ENCODE results near the gene TRPM2.
"Not testable (repeated sequence)": the region's sequence is repeated elsewhere in the genome, so short reads cannot be mapped to it uniquely, and the experiment has no call there.

TRPM2 gene

DNA sequence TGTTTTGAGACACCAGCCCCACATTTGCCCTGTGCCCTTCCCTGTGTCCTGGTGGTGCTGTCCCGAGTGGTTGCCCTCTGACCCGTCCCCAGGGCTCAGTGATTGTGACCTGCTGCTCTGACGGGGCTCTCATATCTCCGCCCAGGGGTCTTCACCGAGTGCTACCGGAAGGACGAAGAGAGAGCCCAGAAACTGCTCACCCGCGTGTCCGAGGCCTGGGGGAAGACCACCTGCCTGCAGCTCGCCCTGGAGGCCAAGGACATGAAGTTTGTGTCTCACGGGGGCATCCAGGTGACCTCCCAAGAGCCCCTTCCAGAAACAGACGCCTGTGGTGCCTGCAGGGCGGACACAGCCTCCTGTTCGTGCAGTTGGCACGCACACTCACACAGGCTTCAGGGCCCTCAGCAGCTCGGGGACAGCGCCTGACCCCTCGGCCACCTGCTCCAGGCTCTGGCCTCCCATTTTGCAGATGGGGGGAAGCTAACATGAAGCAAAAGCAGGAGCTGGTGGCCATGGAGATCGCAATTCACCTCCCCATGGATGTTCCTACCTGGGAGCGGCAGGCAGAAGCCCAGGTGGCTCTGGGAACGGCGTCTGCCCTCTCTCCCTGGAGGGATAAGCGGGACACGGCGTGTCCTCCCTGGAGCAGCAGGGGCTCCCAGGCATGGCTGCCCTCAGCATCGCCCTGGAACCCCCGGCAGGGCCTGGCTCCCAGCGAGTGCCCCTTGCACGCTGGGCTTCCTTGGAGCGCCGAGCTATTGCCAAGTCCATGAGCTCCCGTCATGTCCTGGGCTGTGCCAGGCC, 45.9 kb downstream of the TRPM2 start:
- FAIRE-seq: no peak

GRCh38 chr21:44399955-44400790, 46.8 kb downstream of the TRPM2 start:
- no peak for FAIRE-seq

GRCh38 chr21:44400791-44401385, 47.5 kb downstream of the TRPM2 start:
- FAIRE-seq: no peak

DNA sequence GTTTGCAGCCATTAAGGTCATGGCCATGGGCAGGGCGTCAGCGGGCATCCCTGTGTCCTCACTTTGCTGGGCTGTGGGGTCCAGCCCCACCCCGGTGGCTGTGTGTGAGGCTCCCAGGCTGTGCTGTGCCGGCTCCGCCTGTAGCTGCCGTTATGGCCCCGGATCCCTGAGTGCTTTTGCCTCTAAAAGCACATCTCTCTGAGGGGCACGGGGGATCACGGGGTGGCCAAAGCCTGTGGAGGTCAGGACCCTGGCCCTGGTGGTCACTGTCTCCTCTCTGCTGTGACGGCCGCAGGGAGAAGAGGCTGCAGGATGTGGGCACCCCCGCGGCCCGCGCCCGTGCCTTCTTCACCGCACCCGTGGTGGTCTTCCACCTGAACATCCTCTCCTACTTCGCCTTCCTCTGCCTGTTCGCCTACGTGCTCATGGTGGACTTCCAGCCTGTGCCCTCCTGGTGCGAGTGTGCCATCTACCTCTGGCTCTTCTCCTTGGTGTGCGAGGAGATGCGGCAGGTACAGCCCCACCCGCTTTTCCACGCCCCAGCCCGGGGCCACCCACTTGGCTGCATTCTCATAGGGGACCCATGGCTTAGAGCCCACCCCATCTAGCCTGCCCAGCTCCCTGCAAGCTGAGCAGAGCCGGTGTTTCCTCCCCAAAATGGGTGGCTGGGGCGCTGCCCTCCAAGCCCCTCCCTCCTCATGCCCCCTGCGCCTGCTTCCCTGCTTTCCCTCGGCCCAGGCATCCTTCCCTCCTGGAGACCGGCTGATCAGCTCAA, 48.2 kb downstream of the TRPM2 start:
- FAIRE-seq: no peak

- no peak for FAIRE-seq
Observed at GRCh38 chr21:44402323-44403105, 49.1 kb downstream of the TRPM2 start.

GRCh38 chr21:44403106-44404020, 49.9 kb downstream of the TRPM2 start:
- FAIRE-seq: no peak

DNA sequence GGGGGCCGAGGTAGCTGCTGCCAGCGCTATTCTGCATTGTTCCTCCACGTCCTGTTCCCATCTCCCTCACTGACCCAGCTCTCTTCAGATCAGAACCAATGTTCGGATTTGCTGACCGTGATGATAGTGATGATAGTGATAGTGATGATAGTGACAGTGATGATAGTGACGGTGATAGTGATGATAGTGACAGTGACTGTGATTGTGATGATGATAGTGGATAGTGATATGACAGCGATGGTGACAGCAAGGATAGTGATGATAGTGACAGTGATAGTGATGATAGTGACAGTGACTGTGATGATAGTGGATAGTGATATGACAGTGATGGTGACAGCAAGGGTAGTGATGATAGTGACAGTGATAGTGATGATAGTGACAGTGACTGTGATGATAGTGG, 51.1 kb downstream of the TRPM2 start:
- not testable (repeated sequence) for FAIRE-seq

- FAIRE-seq: no peak
Observed at GRCh38 chr21:44405091-44405947, 51.9 kb downstream of the TRPM2 start.

DNA sequence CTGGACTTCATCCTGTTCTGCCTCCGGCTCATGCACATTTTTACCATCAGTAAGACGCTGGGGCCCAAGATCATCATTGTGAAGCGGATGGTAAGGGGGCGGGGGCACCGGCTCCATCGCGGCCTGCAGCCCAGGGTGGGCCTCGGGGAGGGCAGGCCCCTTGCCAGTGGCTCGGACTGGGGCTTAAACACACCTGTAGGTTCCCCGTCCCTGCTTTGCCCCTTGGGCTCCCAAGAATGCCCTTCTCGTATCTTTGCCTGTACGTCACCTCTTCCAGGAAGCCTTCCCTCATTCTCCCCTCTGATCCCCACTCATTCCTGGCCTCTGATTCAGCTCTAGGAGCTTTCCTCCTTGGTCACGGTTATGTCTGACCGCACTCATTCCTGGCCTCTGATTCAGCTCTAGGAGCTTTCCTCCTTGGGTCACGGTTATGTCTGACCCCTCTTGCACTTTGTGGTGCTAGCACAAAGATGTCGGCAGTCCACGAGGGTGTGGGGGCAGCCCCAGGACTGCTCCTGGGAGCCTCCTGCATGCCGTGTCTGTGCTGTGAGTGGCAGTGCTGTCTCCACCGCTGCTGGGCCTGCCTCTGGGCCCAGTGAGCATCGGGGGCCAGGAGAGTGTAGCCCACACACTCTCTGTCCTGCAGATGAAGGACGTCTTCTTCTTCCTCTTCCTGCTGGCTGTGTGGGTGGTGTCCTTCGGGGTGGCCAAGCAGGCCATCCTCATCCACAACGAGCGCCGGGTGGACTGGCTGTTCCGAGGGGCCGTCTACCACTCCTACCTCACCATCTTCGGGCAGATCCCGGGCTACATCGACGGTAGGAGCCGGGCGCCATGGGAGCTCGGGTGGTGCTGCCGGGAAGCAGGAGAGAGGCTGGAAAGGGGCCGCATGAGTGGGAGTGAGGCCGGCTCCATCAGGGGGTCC, 52.8 kb downstream of the TRPM2 start:
- FAIRE-seq: no peak

GRCh38 chr21:44406953-44407352, 53.5 kb downstream of the TRPM2 start:
- no peak for FAIRE-seq

- FAIRE-seq: no peak
Observed at GRCh38 chr21:44407493-44407892, 54.1 kb downstream of the TRPM2 start.

DNA sequence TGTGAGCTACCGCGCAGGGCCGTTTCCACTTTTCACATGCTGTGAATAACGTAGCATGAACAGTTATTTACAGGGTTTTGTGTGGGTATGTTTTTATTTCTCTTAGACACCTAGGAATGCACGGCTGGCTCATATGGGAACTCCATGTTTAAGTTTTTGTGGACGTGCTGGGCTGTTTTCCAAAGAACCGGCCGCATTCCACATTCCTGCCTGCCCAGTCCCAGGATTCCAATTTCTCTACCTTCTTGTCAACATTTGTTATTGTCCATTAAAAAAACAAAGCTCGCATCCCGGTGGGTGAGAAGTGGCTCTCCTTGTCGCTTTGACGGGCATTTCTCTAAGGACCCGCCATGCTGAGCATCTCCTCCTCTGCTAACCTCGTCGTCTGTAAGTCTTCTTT, 54.8 kb downstream of the TRPM2 start:
- FAIRE-seq: no peak

- FAIRE-seq: no peak
Observed at GRCh38 chr21:44413566-44414290, 60.3 kb downstream of the TRPM2 start.

GRCh38 chr21:44414291-44415072, 61.1 kb downstream of the TRPM2 start:
- no peak for FAIRE-seq

GRCh38 chr21:44415073-44416025, 61.9 kb downstream of the TRPM2 start:
- no peak for FAIRE-seq

GRCh38 chr21:44416193-44416592, 62.8 kb downstream of the TRPM2 start:
- FAIRE-seq: no peak
